Measurements from ENCODE around the gene CELF2.

CELF2 gene

GRCh38 chr10:11159543-11160215 is 142.0 kb downstream of the CELF2 start:
- no peak for TF ChIP-seq CTCF (conservative IDR thresholded peaks at IDR 0.05)
- no peak overlapping the region for H3K27ac ChIP-seq

- TF ChIP-seq CTCF (conservative IDR thresholded peaks at IDR 0.05): no peak
- no peak overlapping the region for H3K27ac ChIP-seq
These were observed 143.4 kb downstream of the CELF2 start for GRCh38 chr10:11161096-11161495.

- no peak for TF ChIP-seq CTCF (conservative IDR thresholded peaks at IDR 0.05)
- no peak overlapping the region for H3K27ac ChIP-seq
These were observed 144.2 kb downstream of the CELF2 start for GRCh38 chr10:11161910-11162309.

- H3K27ac ChIP-seq: no peak overlapping the region
- no peak for TF ChIP-seq CTCF (conservative IDR thresholded peaks at IDR 0.05)
These were observed 145.3 kb downstream of the CELF2 start for GRCh38 chr10:11162828-11163599.

GRCh38 chr10:11163780-11164550 is 146.3 kb downstream of the CELF2 start:
- H3K27ac ChIP-seq: no peak overlapping the region
- no peak for TF ChIP-seq CTCF (conservative IDR thresholded peaks at IDR 0.05)

- H3K27ac ChIP-seq: no peak overlapping the region
- TF ChIP-seq CTCF (conservative IDR thresholded peaks at IDR 0.05): no peak
These were observed 146.8 kb downstream of the CELF2 start for GRCh38 chr10:11164551-11164802.

GRCh38 chr10:11164803-11165590 is 147.3 kb downstream of the CELF2 start:
- no peak for TF ChIP-seq CTCF (conservative IDR thresholded peaks at IDR 0.05)
- H3K27ac ChIP-seq: no peak overlapping the region
